Fibroblast of pulmonary artery (primary cell): ENCODE measurements around the gene GSK3A.

ENCODE experiments used
- DNase-seq: peaks from one replicate; pipeline ENCODE4 v3.0.0-alpha.2; 2010; ENCODE audit warnings: low read depth
- H3K4me3 ChIP-seq: replicated peaks from 2 replicates; pipeline ENCODE4 v1.5.1; 2011; ENCODE audit warnings: low read depth, mild to moderate bottlenecking, control low read depth, low read length, moderate library complexity
- CTCF ChIP-seq: IDR thresholded peaks from 2 replicates; pipeline ENCODE4 v1.5.1; 2011; ENCODE audit warnings: mild to moderate bottlenecking, control low read depth, low read length, inconsistent platforms; ENCODE audit errors: missing control alignments

The GSK3A gene

GRCh38 chr19:42280815-42281145, 38.4 kb upstream of the GSK3A start:
- H3K4me3 ChIP-seq = peak overlapping the region; percentile 69
- TF ChIP-seq CTCF = no peak
- DNase-seq = no peak

GRCh38 chr19:42279902-42280814, 37.8 kb upstream of the GSK3A start:
- TF ChIP-seq CTCF = peak; percentile 61
- peak; percentile 93 for DNase-seq
- peak overlapping the region; percentile 69 for H3K4me3 ChIP-seq

GRCh38 chr19:42279155-42279901, 36.9 kb upstream of the GSK3A start:
- H3K4me3 ChIP-seq = peak overlapping the region; percentile 69
- TF ChIP-seq CTCF = no peak
- no peak for DNase-seq

- DNase-seq = no peak
- no peak overlapping the region for H3K4me3 ChIP-seq
- no peak for TF ChIP-seq CTCF
These were observed 36.2 kb upstream of the GSK3A start for GRCh38 chr19:42278452-42279154.

GRCh38 chr19:42277821-42278451, 35.5 kb upstream of the GSK3A start:
- DNase-seq = peak; percentile 52
- TF ChIP-seq CTCF = no peak
- no peak overlapping the region for H3K4me3 ChIP-seq

GRCh38 chr19:42276821-42277220, 34.4 kb upstream of the GSK3A start:
- TF ChIP-seq CTCF = no peak
- H3K4me3 ChIP-seq = no peak overlapping the region
- DNase-seq = no peak
